ENCODE data around the gene NBL1.
"Not testable (repeated sequence)": the region's sequence is repeated elsewhere in the genome, so short reads cannot be mapped to it uniquely, and the experiment has no call there.

The NBL1 gene

DNA sequence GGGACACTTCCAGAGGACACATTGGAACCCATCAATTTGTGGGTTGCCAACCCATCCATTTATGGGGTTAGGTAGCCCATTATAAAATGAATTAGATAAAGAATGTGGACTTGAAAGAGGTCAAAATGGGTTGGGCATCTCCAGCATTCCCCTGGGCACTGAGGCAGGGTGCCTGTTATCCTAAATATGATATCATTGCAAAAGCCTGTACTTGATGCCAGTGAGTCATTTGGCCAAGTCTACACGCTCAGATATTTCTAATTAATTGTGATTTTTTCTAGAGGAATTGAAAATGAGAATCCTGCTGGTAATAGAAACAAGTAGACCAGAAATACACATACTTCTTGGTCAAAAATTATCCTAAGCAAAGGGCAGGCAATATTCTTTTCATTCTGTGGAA lies 21.9 kb upstream of the NBL1 start:
- DNase-seq (ENCODE audit: low read depth) = no peak

DNA sequence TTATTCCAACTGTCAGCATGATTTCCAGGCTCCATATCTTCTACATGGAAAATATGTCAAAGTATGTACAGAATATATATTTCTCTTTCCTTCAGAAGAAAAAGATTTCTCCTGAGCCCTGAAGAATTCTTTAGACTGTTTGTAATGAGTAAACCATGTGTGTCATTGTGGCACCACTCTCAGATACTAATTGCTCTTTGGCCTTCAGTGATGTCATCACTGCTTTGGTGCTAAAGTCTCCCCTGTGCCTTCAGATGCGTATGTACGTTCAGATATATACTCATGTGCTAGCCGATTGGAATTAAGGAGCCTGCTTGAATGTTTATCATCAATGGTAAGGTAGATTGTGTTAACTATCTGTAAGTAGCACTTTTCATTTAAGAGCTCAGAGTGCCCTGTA lies 20.6 kb upstream of the NBL1 start:
- no peak for DNase-seq (ENCODE audit: low read depth)

- DNase-seq (ENCODE audit: low read depth) = no peak
Measured at GRCh38 chr1:19625291-19625937, 18.7 kb upstream of the NBL1 start.

GRCh38 chr1:19628879-19629278 lies 15.2 kb upstream of the NBL1 start:
- no peak for DNase-seq (ENCODE audit: low read depth)

DNA sequence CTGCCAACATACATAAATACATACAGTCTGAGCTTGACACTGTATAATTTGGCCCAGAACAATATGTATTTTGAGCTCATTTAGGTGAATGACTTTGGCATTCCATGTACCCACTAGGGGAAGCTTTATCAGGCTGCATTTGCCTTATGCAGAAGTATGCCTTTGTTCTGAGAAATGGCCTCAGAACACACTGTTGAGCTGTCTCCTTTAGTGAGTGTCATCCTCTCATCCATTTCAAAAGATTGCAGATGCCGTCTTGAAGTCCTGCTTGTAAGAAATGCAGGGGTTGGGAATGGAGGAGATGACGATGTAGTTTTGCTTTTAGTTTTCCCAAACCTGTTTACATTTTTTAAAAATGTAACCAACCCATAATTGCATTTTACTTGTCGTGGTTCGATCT lies 14.8 kb upstream of the NBL1 start:
- DNase-seq (ENCODE audit: low read depth) = no peak

- not testable (repeated sequence) for DNase-seq (ENCODE audit: low read depth)
Measured at GRCh38 chr1:19630192-19630591, 13.9 kb upstream of the NBL1 start.

DNA sequence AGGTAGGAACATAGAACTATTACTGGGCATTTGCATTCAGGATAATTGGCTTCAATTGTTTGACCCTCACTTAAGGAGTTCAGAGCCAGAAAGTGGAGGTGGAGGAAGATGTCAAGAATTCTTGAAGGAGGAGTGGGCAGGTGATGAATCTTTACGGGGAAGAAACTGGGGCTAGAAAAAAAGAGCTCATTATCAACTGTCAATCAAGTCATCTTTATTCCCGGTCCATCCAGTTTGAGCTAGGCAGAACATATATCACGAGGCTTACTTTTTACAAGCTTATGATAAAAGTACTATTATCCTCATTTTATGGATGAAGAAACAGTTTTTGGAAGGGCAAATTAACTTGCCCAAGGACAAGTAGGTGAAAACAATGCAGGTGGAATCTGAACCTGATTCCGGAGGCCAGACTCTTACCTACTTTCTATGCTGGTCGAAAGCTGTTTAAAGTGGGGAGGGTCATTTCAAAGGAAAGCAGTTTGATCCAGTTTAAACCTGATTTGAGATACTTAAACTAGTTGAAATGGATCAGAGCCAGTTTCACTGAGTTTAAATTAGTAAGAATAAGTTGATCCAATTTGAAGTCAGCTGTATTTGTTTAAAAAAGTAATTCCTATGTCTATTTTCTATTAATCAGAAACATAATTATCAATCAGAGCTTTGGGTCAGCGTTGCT lies 13.3 kb upstream of the NBL1 start:
- DNase-seq (ENCODE audit: low read depth) = no peak

DNA sequence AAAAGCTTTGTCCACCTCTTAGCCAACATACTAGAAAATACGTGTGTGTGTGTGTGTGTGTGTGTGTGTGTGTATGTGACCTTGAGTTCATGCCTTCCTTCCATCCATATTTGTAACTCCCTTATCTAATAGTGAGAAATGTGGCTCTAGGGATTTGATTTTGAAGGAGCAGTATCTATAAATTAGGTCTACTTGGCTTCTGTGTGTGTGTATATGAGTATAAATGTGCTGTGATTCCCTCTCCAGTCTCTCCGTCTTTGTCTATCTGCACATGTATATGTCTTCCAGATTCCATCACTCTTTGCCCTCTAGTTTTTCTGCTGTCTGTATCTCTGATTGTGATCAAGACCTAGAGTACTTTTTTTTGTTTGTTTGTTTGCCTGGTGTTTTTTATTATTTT lies 11.9 kb upstream of the NBL1 start:
- no peak for DNase-seq (ENCODE audit: low read depth)

DNA sequence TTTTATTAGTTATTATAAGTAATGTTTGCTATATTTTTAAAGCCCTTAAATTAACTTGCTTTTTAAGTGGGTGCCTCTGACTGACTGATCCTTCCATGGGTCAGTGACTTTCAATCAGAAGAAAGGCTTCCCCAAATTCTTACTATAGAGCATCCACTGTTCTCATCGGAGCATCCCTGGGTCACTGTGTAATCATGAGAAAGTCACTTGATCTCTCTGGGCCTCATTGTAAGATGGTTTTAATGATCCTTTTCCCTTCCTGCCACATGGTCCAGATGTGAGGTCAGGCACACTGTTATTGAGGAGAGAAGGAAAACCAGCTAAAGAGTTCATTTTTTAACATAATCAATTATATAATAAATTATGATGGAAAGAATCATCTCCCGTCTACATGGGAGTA lies 11.0 kb upstream of the NBL1 start:
- no peak for DNase-seq (ENCODE audit: low read depth)

DNA sequence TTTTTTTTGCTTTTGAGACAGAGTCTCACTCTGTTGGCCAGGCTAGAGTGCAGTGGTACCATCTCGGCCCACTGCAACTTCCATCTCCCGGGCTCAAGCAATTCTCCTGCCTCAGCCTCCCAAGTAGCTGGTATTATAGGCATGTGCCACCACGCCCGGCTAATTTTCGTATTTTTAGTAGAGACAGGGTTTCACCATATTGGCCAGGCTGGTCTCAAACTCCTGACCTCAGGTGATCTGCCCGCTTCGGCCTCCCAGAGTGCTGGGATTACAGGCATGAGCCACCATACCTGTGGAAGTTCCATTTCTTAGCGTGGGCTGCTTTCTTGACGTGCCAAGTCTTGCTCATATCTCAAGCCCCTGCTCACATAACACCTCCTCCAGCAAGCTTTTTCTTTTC lies 9.0 kb upstream of the NBL1 start:
- not testable (repeated sequence) for DNase-seq (ENCODE audit: low read depth)

DNA sequence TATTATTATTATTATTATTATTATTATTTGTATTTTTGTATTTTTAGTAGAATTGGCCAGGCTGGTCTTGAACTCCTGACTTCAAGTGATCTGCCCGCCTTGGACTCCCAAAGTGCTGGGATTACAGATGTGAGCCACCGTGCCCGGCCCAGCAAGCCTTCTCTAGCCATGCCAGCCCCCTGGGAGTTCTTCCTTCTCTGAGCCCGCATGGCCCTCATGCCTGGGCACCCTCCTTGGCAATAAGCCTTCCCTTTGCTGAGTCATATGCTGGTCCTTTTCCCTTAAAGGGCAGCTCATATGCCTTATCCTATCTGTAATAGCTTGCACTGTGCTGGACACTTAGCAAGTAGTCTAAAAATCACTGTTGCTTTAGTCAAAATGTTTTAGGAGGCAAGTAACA lies 8.5 kb upstream of the NBL1 start:
- DNase-seq (ENCODE audit: low read depth) = no peak

DNA sequence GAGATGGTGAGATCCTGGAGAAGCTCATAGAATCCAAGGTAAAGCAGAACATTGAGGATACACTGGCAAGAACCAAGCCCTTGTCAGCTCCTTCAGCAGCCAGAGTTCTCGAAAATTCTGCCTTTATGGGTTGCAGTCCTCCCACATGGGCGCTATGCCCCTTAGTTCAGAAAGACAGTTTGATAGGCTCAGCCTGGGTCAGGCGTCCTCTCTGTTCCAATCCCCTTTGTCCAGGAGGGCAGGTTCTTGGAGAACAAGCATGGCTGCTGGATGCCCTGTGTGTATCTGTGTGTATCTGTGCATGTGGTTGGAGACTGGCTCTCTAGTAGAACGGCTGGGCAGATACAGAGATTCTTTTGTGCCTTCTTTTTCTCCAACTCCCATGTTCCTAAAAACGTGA lies 8.0 kb upstream of the NBL1 start:
- no peak for DNase-seq (ENCODE audit: low read depth)

DNA sequence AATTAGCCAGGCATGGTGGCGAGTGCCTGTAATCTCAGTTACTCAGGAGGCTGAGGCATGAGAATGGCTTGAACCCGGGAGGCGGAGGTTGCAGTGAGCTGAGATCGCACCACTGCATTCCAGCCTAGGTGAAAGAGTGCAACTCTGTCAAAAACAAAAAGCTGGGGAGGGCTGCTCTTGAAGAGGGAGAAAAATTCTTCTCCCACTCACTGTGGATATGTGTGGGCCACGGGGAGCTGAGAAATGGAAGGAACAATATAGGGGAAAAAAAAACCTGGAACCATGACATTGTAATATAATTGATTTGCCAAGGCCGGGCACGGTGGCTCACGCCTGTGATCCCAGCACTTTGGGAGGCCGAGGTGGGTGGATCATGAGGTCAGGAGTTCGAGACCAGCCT lies 7.4 kb upstream of the NBL1 start:
- DNase-seq (ENCODE audit: low read depth) = not testable (repeated sequence)

GRCh38 chr1:19637606-19638005 lies 6.5 kb upstream of the NBL1 start:
- no peak for DNase-seq (ENCODE audit: low read depth)

GRCh38 chr1:19639228-19639627 lies 4.9 kb upstream of the NBL1 start:
- DNase-seq (ENCODE audit: low read depth) = not testable (repeated sequence)

- no peak for DNase-seq (ENCODE audit: low read depth)
Measured at GRCh38 chr1:19639999-19640362, 4.1 kb upstream of the NBL1 start.

GRCh38 chr1:19640363-19641316 lies 3.5 kb upstream of the NBL1 start:
- DNase-seq (ENCODE audit: low read depth) = no peak

DNA sequence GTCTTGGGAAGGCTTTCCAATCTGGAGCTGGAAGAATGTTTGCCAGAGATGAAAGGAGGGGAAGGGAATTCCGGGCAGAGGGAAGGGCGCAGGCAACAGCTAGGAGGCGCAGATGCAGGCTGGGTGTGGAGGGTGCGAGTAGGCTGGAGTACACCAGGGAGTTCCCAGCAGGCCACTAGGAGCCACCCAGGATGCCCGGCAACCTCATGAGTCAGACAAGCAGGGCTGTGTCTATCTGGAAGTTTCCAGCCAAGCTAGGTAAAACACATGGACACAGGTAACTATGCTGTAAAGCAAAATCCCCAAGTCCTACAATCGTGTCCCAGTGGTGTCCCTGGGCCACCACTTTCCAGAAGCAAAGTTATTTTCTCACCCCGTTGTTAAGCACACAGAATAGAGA lies 990 bp upstream of the NBL1 start:
- DNase-seq (ENCODE audit: low read depth) = no peak

GRCh38 chr1:19644395-19644680 lies 227 bp downstream of the NBL1 start:
- no peak for DNase-seq (ENCODE audit: low read depth)

GRCh38 chr1:19644681-19645410 lies 735 bp downstream of the NBL1 start:
- no peak for DNase-seq (ENCODE audit: low read depth)

GRCh38 chr1:19645411-19646251 lies 1.5 kb downstream of the NBL1 start:
- DNase-seq (ENCODE audit: low read depth) = no peak
